Left lobe of liver (tissue), 2 donors: ENCODE measurements around the gene GPR135. TPM values are rescaled to one million over a fixed set of nuclear protein-coding genes. Genes with fewer than 3 reads are reported as not detected.
"Not testable (repeated sequence)": the region's sequence is repeated elsewhere in the genome, so short reads cannot be mapped to it uniquely, and the experiment has no call there.

Experiments used
- ATAC-seq: fragments of 200-7000 bp; cut with Tn5 transposase; one replicate; pipeline ENCODE4 v1.9.1; 2020; ENCODE audit warnings: mild to moderate bottlenecking, moderate library complexity
- DNase-seq: peaks from one replicate; pipeline ENCODE4 v3.0.0-alpha.2; 2020; ENCODE audit warnings: low spot score
- total RNA-seq: library from RNA; stranded (reverse); gene quantifications from one replicate; pipeline ENCODE4 v1.2.1, GENCODE V29; 2021
- donor health status: DM: no; HTN: no; CAD: no; lungs with moderate emphysema.
- donor health status: DM: no; HTN: yes; CAD: no.

GPR135 gene
- total RNA-seq, 1 donor from 2014 or later: 1.4 TPM

- no peak for DNase-seq
- ATAC-seq: no peak
These were observed 10.5 kb upstream of the GPR135 start for GRCh38 chr14:59475709-59476108.

DNA sequence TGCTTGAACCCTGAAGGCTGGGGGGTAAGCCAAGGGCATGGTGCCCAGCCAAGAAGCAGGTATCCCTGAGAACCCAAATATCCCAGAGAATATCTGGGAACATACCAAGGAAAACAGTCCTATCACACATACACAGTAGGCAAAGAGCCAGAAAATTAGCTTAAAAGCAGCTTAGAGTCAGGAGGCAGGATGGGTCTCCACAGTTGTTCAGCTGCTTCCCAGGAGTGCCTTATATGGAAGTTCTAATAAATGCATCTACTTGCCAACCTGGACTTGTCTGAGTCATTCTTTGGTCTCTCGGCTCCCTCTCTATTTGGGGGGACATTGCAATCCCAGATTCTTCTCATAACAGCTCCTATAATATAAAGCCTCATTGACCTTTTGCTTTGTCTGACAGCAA lies 9.0 kb upstream of the GPR135 start:
- ATAC-seq (no peak), DNase-seq (no peak)

DNA sequence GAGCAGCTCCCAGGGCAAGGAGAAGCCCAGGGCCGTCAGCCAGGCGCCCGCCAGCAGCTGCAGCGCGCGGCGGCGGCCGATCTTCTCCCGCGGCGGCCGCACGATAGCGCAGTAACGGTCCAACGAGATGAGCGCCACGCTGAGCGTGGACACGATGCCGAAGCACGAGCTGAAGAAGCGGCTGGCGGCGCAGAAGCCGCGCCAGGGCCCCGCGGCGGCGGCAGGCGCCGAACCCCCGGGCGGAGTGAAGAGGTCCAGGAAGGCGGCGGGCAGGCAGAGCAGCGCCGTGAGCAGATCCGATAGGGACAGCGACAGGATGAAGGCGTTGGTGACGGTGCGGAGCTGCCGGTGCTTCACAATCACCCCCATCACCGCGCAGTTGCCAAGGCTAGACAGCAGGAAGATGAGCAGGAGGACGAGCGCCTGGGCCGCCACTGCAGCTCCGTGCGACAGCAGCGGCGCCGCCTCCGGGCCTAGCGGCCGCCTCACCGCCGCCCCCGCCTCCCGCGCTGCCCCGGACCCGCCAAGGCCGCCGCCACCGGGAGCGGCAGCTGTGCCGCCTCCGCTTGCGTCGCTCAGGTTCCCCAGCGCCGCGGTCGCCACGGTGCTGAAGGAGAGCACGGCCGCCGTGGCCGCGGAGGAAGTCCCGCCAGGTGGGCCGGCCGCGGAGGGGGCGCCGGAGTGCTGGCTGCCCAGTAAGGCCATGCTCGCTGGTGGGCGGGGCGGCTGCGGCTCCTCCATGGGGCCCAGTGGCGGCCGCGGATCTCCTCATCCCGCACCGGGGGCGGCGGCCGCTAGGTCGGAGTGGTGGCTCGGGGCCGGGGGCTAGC lies 479 bp downstream of the GPR135 start:
- peak; percentile 52 for DNase-seq
- peak; percentile 81 for ATAC-seq

DNA sequence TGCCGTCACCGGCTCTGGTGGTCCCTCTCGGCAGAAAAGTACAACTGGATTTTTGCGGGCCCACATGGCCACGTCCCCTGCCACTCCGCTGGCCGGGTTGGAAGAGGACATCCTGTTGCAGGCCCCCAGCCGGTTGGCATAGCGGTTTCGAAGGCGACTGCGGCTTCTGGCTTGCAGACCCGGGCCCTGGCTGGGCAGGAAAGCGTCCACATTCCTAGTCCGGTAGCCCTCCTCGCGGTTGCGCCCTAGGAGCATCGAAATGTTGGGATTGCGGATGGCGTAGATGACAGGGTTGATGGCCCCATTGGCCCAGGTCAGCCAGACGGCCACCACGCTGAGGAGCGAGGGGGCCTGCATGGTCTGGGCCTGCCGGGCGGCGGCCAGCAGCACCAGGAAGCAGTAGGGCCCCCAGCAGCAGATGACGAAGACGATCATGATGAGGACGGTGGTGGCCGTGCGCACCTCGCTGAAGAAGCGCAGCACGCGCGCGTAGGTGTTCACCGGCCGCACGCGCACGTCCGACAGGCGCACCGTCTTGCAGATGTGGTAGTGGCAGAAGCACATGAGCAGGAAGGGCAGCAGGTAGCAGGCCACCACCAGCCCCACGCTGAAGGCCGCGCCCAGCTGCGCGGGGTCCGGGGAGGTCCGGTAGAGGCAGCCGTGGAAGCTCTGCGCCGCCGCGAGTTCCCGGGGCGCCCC lies 1.2 kb downstream of the GPR135 start:
- ATAC-seq: no peak
- DNase-seq: peak; percentile 48

GRCh38 chr14:59461891-59462290 lies 3.3 kb downstream of the GPR135 start:
- ATAC-seq (no peak), DNase-seq (no peak)

- DNase-seq (no peak), ATAC-seq (no peak)
These were observed 4.8 kb downstream of the GPR135 start for GRCh38 chr14:59460378-59460777.

DNA sequence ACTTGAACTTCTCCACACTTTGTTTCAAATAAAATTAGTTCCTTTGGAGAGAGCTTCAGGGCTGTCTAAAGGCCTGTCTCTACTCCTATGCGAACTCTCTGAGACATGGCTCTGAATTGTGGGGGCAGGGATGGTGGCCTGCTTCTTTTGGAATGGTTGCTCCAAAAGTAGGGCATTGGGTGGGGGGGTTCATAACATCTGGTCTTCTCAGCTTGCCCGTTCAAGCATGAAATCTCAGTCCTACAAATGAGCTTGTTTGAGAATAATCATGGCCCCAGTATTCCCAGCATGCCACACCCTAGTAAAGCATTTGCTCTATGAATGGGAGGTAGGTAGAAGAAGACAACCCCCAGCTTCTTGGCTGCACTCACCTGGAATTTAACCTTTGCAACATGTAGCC lies 6.7 kb downstream of the GPR135 start:
- ATAC-seq: no peak
- no peak for DNase-seq

GRCh38 chr14:59455411-59455810 lies 9.8 kb downstream of the GPR135 start:
- no peak for ATAC-seq
- no peak for DNase-seq

- DNase-seq (no peak), ATAC-seq (no peak)
These were observed 11.0 kb downstream of the GPR135 start for GRCh38 chr14:59454139-59454538.

DNA sequence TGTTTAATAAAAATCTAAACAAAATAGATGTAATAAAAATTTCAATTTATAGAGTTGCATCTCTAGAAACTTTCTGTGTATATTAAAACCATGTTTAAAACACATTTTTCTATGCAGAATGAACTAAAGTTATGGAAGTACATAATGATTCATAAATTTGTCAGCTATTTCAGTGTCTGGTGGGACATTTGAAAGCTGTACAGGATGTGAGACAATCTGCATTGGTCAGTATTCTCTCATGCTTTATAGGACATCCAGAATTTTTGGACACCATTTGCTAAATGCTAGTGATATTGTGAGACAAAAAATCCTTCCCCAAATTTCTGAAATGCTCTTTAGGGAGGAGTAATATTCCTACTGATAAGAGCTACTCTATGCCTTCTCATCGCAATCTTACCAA lies 13.3 kb downstream of the GPR135 start:
- no peak for ATAC-seq
- DNase-seq: no peak

DNA sequence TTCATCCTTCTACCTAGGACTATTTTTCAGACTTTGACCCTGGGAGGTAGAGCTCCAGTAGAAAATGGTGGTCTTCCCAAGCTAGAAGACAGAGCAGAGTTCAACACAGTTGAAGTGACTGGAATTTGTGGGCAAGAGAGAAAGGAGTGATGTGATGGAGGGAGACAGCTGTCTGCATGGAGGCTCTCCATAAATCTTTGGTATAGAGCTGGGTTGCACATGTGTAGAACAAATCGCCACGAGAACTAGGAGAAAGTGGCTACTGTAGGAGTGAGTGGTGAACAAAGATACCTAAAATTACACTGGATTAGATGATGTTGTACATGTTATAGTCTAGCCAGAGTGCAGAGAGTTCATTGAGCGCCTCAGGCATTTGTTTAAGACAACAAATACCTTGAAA lies 14.5 kb downstream of the GPR135 start:
- ATAC-seq: no peak
- no peak for DNase-seq

DNA sequence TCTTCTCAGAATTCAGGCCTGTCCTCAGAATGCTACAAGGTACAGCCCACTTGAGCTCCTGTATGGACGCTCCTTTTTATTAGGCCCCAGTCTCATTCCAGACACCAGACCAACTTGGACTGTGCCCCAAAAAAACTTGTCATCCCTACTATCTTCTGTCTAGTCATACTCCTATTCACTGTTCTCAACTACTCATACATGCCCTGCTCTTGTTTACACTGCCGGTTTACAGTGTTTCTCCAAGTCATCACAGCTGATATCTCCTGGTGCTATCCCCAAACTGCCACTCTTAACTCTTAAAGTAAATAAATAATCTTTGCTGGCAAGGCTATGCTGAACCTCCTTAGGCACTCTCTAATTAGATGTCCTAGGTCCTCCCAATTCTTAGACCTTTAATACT lies 16.5 kb downstream of the GPR135 start:
- not testable (repeated sequence) for ATAC-seq, DNase-seq

- DNase-seq (no peak), ATAC-seq (no peak)
These were observed 25.8 kb downstream of the GPR135 start for GRCh38 chr14:59439256-59439965.

DNA sequence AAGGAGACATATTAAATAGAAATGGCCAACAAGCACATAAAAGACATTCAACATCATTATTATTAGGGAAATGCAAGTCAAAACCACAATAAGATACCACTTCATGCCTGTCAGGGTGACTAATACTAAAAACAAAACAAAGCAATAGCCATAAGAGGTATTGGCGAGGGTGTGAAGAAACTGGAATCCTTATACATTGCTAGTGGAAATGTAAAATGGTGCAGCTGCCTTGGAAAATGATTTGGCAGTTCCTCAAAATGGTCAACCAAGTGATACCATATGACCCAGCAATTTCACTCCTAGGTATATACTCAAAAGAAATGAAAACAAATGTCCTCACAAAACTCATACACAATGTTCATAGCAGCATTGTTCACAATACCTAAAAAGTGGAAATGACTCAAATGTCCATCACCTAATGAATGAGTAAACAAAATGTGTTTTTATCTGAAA lies 27.0 kb downstream of the GPR135 start:
- DNase-seq: no peak
- no peak for ATAC-seq

- DNase-seq (no peak), ATAC-seq (no peak)
These were observed 29.2 kb downstream of the GPR135 start for GRCh38 chr14:59435987-59436386.

GRCh38 chr14:59435101-59435500 lies 30.1 kb downstream of the GPR135 start:
- no peak for ATAC-seq
- DNase-seq: no peak

DNA sequence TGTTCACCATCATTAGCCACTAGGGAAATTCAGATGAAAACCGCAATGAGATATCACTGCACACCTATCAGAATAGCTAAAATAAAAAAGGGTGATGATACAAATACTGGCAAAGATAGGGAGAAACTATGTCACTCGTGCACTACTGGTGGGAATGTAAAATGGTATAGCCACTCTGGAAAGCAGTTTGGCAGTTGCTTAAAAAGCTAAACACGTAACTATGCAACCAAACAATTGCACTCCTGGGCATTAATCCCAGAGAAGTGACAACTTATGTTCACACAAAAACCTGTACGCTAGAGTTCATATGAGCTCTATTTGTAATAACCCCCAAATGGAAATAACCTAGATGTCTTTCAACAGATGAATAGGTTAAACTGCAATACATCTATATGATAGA lies 35.4 kb downstream of the GPR135 start:
- ATAC-seq (no peak), DNase-seq (no peak)

DNA sequence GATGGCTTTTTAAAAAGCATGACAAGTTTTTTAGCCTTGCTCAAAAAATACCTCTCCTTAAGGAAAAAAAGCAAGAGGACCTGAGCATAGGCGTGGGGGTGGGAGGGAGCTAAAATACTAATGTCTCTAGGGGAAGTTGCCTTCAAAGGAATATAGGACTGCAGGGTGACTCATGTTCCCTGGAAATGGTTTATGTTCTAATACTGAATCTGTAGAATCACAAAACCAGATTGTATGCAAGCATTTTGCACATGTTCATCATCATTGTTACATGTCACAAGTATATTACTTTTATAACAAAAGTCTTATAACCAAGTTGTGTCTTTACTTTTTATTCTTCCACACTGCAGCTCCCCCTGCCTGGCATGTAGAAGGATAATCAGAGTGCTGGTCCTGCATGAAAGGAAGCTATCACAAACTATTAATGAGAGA lies 36.6 kb downstream of the GPR135 start:
- ATAC-seq (no peak), DNase-seq (no peak)

DNA sequence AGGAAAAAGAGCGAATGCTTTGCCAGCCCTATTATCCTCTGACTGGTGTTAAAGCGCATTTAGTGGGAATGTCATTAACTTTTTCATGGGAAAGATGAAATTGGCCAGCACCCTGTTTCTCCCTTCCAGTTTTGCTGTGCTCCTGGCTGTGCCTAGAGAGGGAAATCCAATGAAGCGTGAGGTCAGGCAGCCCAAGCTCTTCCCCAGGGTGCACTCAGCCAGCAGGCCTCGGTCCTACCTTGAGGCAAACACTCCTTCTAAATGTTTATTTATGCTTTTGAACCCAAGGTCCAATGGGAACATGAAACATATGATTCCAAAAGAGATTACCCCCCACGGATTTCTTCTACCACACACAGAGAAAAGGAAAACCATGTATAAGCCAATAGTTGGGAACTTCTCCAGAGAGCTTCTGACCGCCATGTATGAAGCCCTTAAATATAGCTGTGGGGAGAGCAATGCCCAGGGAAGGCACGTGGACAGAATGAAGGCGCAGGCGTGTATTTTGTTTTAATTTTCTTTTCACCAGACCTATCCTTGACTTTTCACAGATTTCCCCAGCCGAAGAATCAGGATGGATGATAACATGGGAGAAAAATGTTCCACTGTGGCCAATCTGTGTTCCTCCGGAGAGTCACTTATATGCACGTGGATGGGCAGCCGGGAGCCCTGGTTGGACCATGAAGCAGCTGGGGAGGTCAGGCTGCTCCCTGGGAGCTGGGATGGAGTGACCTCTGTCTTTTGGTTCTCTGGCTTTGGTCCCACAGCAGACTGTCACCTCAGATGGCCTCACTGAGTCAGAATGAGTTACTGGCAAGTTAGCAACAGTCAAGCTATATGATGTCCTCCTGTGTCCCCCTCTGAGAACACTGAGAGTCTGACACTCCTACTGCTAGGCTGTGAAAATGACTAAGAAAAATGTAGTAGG lies 37.3 kb downstream of the GPR135 start:
- peak; percentile 58 for ATAC-seq
- no peak for DNase-seq

- no peak for ATAC-seq
These were observed 39.8 kb downstream of the GPR135 start for GRCh38 chr14:59425322-59425935.

More at GRCh38 chr14:59425322-59425935, 39.8 kb downstream of the GPR135 start:
- no peak for DNase-seq
